ENCODE results near the gene FZR1. TPM values are rescaled to one million over a fixed set of nuclear protein-coding genes. Genes with fewer than 3 reads are reported as not detected.

FZR1 gene
- total and polyA plus RNA-seq, 2 of the 8 experiments (the other 6 are each of a cell fraction or from before 2014, with no cell fraction given), result 21.6 to 35.5 TPM

DNA sequence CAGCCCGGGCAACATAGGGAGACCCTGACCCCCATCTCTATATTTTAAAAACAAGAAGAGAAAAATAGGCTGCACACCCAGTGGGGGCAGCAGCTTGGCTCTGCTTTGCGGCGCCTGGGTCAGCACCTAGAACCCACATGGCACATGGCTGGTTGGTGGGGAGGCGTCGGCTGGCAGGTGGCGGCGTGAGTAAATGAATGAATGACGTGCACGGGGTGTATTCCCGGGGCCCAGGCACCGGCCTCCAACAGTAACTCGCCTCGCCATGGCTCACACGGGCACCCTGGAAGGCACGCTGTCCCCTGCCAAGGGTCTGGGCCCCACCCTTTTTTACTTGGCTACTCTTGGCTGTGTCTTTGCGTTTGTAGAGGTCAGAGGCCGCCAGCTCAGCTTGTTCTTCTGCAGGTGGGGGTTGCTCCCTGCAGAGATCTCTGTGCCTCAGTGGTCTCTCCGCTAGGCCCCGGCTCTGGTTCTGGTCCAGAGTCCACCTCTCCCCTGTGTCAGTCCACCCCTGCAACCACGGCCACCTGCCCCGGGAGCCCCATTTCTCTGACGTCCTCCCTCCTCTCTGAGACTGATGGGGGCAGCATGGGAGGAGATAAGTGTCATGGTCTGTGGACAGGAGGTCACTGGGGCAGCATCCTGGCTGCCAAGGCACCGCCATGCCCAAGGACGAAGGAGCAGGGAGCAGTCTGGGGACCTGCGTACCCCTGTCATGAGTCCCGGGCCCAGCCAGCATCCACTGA, 5.6 kb downstream of the FZR1 start:
- H3K4me2 ChIP-seq (ENCODE audit: insufficient read depth in 1 of 2, low read depth in 2 of 2, low read length in 2 of 2), result no peak overlapping the region
- DNase-seq (ENCODE audit: low read depth in 1 of 2, low spot score in 2 of 2) (no peak), FAIRE-seq (no peak)
- H2AFZ ChIP-seq (ENCODE audit: low read length), result no peak overlapping the region
- H3K79me1 ChIP-seq (ENCODE audit: low read depth, low read length), result peaks cover 41% of the 10 kb centered on the region
- no peak overlapping the region for H2BK5ac ChIP-seq (ENCODE audit: low read depth, low read length)
- no peaks in the 10 kb centered on the region for H3K9me3 ChIP-seq (ENCODE audit: insufficient read depth in 2 of 2, low read depth in 1 of 2, low read length in 1 of 2)
- 93% methylated on average over 22 of the region's 26 CpGs; no CpG with 5 or more reads in 1 of the 2 experiments for WGBS, 2 experiments (ENCODE audit: extremely low coverage in 1 of 2, insufficient coverage in 1 of 2, insufficient read length in 1 of 2, insufficient replicate concordance in 2 of 2, low coverage in 1 of 2, low lambda C conversion rate in 2 of 2, missing lambda C conversion rate in 1 of 2)
- H3K14ac ChIP-seq (ENCODE audit: insufficient read length), result no peak overlapping the region
- no peak overlapping the region for H4K5ac ChIP-seq (ENCODE audit: insufficient read length, low read depth, low read length)
- no peak overlapping the region for H3K56ac ChIP-seq (replicated peaks; ENCODE audit: insufficient read length, low read depth, low read length)
- no peak overlapping the region for H3K23ac ChIP-seq (ENCODE audit: insufficient read length)
- H2BK12ac ChIP-seq (ENCODE audit: low read depth, low read length), result no peak overlapping the region; the same call in 1 of the 2 replicates
- peaks cover 0 to 10% (median 7%) of the 10 kb centered on the region in 4 experiments; a peak in 5 of 7 replicates for H3K4me1 ChIP-seq (replicated peaks in 1 of 4; ENCODE audit: control insufficient read depth in 3 of 4, insufficient read depth in 4 of 4, low read length in 3 of 4)
- 0 out of 2 replicates have a peak overlapping the region, but pooled peaks have one; percentile 46 for H2BK15ac ChIP-seq (ENCODE audit: low read length)
- CTCF ChIA-PET (ENCODE audit: partially characterized antibody), result interaction anchor here (0.8 to 2.2 kb wide), 4 partner anchors 8 to 97 kb away, joined by 3 to 8 read pairs (median 4); no protein-coding TSS in a partner anchor
- H2AK5ac ChIP-seq (ENCODE audit: low read depth, low read length), result no peak overlapping the region
- H3K4me3 ChIP-seq (ENCODE audit: extremely low read depth in 1 of 4, insufficient read depth in 2 of 4, low read depth in 3 of 4, low read length in 4 of 4), result no peak overlapping the region
- no peaks in the 10 kb centered on the region; a peak in 2 of 8 replicates for H3K36me3 ChIP-seq (ENCODE audit: control insufficient read depth in 2 of 4, insufficient read depth in 4 of 4, low read length in 3 of 4)
- peaks cover 11% of the 10 kb centered on the region for H3K23me2 ChIP-seq (ENCODE audit: low read depth, low read length)
- no peak overlapping the region for H3K18ac ChIP-seq (ENCODE audit: extremely low read depth, low read length)
- H2BK20ac ChIP-seq (ENCODE audit: low read length), result no peak overlapping the region
- no peak overlapping the region for H4K8ac ChIP-seq (ENCODE audit: extremely low read depth, insufficient read depth, low read length)
- no peaks in the 10 kb centered on the region for H3K27me3 ChIP-seq (replicated peaks in 1 of 4; ENCODE audit: control insufficient read depth in 3 of 4, extremely low read depth in 1 of 4, insufficient read depth in 3 of 4, low read length in 3 of 4)
- POLR2A ChIA-PET (ENCODE audit: partially characterized antibody), result interaction anchor here (1.1 to 1.6 kb wide), 3 partner anchors 9 to 27 kb away, joined by 3 to 7 read pairs (median 5); partner anchors contain the start of gene TEKTIP1
- peaks cover 0 to 76% of the 10 kb centered on the region in 2 experiments; a peak in 2 of 4 replicates for H3K79me2 ChIP-seq (ENCODE audit: control insufficient read depth in 1 of 2, insufficient read depth in 2 of 2, low read length in 2 of 2)
- peaks cover 19 to 39% of the 10 kb centered on the region in 2 experiments for H4K20me1 ChIP-seq (replicated peaks in 1 of 2; ENCODE audit: control insufficient read depth in 1 of 2, insufficient read depth in 2 of 2, low read length in 2 of 2)
- no peak overlapping the region for H2BK120ac ChIP-seq (replicated peaks; ENCODE audit: low read depth, low read length)
- no peak overlapping the region for H3K4ac ChIP-seq (replicated peaks; ENCODE audit: insufficient read length, low read depth, low read length)
- no peak overlapping the region for H3K27ac ChIP-seq (ENCODE audit: low read depth, low read length)
- no peak overlapping the region for H4K91ac ChIP-seq (replicated peaks; ENCODE audit: insufficient read length, low read length)
- H3K9ac ChIP-seq (replicated peaks in 1 of 4; ENCODE audit: extremely low read depth in 1 of 4, low read depth in 3 of 4, low read length in 3 of 4), result no peak overlapping the region
- TF ChIP-seq RNF2 (IDR thresholded peaks at IDR 0.05; ENCODE audit: borderline replicate concordance, low read depth, low read length, missing control alignments, poor library complexity, severe bottlenecking), result no peak
- TF ChIP-seq EP300 (IDR thresholded peaks at IDR 0.05; ENCODE audit: borderline replicate concordance in 1 of 2, low read depth in 2 of 2, low read length in 2 of 2), result no peak
- TF ChIP-seq PHF8 (conservative IDR thresholded peaks at IDR 0.05; ENCODE audit: low read depth, low read length), result no peak
- TF ChIP-seq BRCA1 (IDR thresholded peaks at IDR 0.05; ENCODE audit: low read depth, low read length), result no peak
- TF ChIP-seq SAP30 (IDR thresholded peaks at IDR 0.05; ENCODE audit: insufficient read depth, insufficient replicate concordance, low read length), result no peak
- TF ChIP-seq POU5F1 (IDR thresholded peaks at IDR 0.05; ENCODE audit: low read depth, low read length), result no peak
- no peak for TF ChIP-seq SIX5 (IDR thresholded peaks at IDR 0.05; ENCODE audit: low read depth, low read length)
- TF ChIP-seq FOSL1 (IDR thresholded peaks at IDR 0.05; ENCODE audit: insufficient read depth, low read depth, low read length), result no peak
- no peak for TF ChIP-seq SP4 (IDR thresholded peaks at IDR 0.05; ENCODE audit: low read length)
- no peak for TF ChIP-seq RFX5 (IDR thresholded peaks at IDR 0.05; ENCODE audit: borderline replicate concordance, low read depth, low read length)
- no peak for TF ChIP-seq RXRA (IDR thresholded peaks at IDR 0.05; ENCODE audit: insufficient read depth, low read depth, low read length)
- no peak for TF ChIP-seq TAF1 (IDR thresholded peaks at IDR 0.05; ENCODE audit: low read depth, low read length)
